AG04449 (cell line): ENCODE results near the gene MYO1F.

Experiments used
- CTCF ChIA-PET: fragments of 350-600 bp; formaldehyde crosslinking; extraction: SDS; loops from one replicate; lab custom pipeline; 2021; ENCODE audit warnings: antibody characterized with exemption; lab: Yijun Ruan, JAX
- POLR2A ChIA-PET: fragments of 400-600, 350-600 bp; formaldehyde crosslinking; extraction: SDS; loops from one replicate; lab custom pipeline; 2020; ENCODE audit warnings: antibody characterized with exemption, inconsistent platforms; lab: Yijun Ruan, JAX
- DNase-seq: peaks from one replicate; pipeline ENCODE4 v3.0.0-alpha.2; 2010; ENCODE audit warnings: low read depth, low spot score
- H3K4me3 ChIP-seq: 2 replicates; pipeline ENCODE4 v1.5.1; 2011; ENCODE audit warnings: low read depth, mild to moderate bottlenecking, control low read depth, low read length
- TF ChIP-seq, protein P1 (sequence below): IDR thresholded peaks from one replicate; pipeline ENCODE4 v1.5.1; 2011; ENCODE audit warnings: mild to moderate bottlenecking, moderate library complexity, low read length, control low read depth, inconsistent platforms; ENCODE audit not compliant: insufficient read depth; ENCODE audit errors: missing control alignments

The MYO1F gene

DNA sequence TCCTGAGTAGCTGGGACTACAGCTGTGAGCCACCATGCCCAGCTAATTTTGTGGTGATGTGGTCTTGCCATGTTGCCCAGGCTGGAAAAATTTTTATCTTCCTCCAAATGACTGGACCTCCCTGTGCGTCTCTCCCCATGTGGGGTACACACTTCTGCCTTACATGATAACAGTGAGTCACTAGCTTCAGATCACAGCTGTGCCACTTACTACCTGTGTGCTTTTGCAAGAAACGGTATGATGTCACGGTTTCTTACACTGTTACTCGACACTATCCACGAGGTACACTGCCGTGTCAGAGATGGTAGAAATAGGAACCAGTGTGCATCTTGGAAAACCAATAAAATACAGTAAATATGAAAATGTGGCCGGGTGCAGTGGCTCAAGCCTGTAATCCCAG is 45.8 kb downstream of the MYO1F start:
- ChIA-PET POLR2A (no interaction called here), CTCF (interaction anchor here (1.0 to 1.4 kb wide), 3 partner anchors 25 to 177 kb away, joined by 3 to 5 read pairs (median 3); no protein-coding TSS in a partner anchor)
- H3K4me3 ChIP-seq: no peak overlapping the region
- no peak for DNase-seq
- TF ChIP-seq, protein P1, sequence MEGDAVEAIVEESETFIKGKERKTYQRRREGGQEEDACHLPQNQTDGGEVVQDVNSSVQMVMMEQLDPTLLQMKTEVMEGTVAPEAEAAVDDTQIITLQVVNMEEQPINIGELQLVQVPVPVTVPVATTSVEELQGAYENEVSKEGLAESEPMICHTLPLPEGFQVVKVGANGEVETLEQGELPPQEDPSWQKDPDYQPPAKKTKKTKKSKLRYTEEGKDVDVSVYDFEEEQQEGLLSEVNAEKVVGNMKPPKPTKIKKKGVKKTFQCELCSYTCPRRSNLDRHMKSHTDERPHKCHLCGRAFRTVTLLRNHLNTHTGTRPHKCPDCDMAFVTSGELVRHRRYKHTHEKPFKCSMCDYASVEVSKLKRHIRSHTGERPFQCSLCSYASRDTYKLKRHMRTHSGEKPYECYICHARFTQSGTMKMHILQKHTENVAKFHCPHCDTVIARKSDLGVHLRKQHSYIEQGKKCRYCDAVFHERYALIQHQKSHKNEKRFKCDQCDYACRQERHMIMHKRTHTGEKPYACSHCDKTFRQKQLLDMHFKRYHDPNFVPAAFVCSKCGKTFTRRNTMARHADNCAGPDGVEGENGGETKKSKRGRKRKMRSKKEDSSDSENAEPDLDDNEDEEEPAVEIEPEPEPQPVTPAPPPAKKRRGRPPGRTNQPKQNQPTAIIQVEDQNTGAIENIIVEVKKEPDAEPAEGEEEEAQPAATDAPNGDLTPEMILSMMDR: no peak

DNA sequence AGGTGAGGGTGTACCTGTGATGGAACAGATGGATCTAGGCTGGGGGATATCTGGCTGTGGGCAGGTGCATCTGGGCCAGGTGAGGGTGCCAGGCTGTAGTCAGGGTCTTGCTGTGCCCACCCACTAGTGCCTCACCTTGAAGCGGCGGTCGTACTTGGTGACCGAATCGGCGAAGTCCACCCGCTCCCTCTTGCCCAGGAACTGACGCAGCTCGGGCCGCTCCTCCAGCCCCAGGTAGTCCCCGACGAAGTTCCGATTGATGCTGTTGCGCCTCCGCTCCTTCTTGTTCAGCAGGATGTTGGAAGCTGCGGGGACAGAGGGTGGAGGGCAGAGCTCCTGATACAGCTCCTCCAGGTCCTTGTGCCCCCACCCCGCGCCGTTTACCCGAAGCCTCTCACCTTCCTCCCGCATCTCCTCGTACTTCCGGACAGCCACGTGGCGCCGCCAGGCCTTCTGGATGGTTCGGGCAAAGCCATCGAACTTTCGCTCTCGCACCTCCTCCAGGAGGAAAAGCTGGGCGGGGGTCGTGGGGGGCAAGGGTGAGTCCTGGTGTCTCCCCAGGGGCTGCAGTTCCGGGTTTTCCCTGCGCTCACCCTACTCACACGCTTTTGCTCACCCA is 47.1 kb downstream of the MYO1F start:
- no peak for DNase-seq
- ChIA-PET CTCF (no interaction called here), POLR2A (interaction anchor here (0.9 kb wide), 1 partner anchor 17 kb away, joined by 3 read pairs; the partner anchor contains the start of gene ZNF414)
- H3K4me3 ChIP-seq: no peak overlapping the region
- TF ChIP-seq, protein P1: no peak

DNA sequence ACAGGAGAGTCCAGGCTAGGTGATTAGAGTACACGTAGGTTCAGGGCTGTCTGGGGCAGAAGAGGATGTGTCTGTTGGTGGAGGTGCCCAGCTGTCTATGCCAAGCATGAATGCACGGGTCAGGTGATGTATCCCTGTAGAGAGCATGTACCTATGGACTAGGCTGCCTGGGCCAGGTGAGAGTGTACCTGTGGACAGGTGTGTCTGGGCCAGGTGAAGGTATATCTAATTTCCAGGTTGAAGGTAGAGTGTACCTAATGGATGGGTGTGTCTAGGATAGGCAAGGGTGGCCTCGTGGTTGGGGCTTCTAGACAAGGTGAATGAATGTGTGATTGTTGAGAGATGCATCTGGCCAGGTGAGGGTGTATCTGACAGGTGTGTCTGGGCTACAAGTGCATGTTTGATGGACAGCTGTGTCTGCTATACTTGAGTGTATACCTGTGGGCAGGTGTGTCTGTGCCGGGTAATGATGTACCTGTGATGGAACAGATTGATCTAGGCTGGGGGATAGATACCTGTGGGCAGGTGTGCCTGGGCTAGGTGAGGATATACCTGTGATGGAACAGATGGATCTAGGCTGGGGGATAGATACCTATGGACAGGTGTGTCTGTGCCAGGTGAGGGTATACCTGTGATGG is 47.8 kb downstream of the MYO1F start:
- CTCF ChIA-PET: interaction anchor here (0.7 to 2.1 kb wide), 2 partner anchors 51 to 86 kb away, joined by 3 to 9 read pairs; no protein-coding TSS in a partner anchor
- TF ChIP-seq, protein P1: no peak

DNA sequence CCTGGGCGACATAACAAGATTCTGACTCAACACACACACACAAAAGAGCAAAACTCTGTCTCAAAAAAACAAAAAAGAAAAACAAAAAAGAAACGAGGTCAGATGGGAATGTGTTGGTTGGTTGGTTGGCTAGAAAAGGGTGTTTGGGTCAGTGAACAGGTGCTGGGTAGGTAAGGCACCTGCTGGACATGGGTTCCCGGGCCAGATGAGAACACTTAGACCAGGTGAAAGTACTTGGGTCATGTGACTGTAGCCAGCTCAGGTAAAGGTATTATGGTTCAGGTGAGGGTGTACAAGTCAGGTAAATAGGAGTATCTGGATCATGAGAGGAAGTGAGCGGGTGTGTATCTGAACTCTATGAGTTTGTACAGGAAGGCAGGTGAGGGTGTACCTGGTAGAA is 48.7 kb downstream of the MYO1F start:
- POLR2A ChIA-PET: no interaction called here
- TF ChIP-seq, protein P1: no peak
- DNase-seq: no peak
- CTCF ChIA-PET: interaction anchor here (0.7 to 2.1 kb wide), 2 partner anchors 52 to 87 kb away, joined by 3 to 9 read pairs; no protein-coding TSS in a partner anchor
- H3K4me3 ChIP-seq: no peak overlapping the region

More for the DNA sequence above, 47.8 kb downstream of the MYO1F start:
- DNase-seq: no peak
- POLR2A ChIA-PET: no interaction called here
- no peak overlapping the region for H3K4me3 ChIP-seq

DNA sequence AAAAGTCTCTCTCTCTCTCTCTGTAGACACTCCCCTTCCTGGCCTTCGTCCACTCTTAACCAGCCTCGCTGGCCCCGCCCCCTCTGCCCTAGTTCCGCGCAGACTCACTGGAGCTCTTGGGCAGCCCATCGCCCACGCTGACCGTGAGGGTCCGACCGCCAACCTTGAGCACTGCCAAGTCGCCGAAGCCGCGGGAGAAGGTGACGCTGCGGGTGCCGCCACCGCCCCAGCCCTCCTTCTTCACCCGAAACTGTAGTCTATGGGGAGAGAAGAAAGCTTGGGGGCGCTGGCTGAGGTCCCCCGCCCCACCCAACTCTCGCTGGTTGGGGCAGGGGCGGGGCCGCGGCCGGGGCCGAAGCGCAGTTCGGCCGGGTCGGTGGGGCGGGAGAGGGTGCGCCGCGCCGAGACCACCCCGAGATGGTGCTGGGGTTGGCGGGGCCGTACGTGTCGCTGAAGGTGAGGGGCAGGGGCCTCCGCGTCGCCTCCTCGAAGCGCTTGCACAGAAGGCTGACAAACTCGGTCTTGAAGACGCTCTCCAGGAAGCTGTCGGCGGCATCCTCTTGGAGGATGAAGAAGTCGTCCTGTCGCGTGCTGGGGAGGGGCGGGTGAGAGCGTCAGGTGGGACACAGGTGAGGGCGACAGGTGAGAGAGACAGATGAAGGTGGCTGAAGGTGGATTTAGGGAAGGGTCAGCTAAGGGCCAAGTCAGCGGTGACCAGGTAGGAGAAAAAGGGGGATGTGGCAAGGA is 50.7 kb downstream of the MYO1F start:
- POLR2A ChIA-PET: interaction anchor here (0.6 to 2.0 kb wide), 7 partner anchors 9 to 645 kb away, joined by 3 to 22 read pairs (median 3); partner anchors contain the start of genes MARCHF2 and ZNF414
- TF ChIP-seq, protein P1: no peak

More for the DNA sequence above, 50.7 kb downstream of the MYO1F start:
- CTCF ChIA-PET: interaction anchor here (0.7 to 4.4 kb wide), 7 partner anchors 13 to 178 kb away, joined by 3 to 29 read pairs (median 5); partner anchors contain the start of genes MYO1F and ZNF414
- peak; percentile 51 for DNase-seq
- peak overlapping the region; percentile 95 for H3K4me3 ChIP-seq
